Ishikawa (cell line): ENCODE data around the gene NPSR1.
A peak's percentile ranks its signal among the peaks of the same experiment; 100 is the strongest.

ENCODE experiments used
- CEBPB ChIP-seq: IDR thresholded peaks from 2 replicates; pipeline ENCODE4 v1.6.1; 2012
- CREB1 ChIP-seq: IDR thresholded peaks from 2 replicates; pipeline ENCODE4 v1.6.1; 2012; ENCODE audit warnings: low read depth
- EGR1 ChIP-seq: IDR thresholded peaks from 2 replicates; pipeline ENCODE4 v1.6.1; 2012
- EP300 ChIP-seq: IDR thresholded peaks from 2 replicates; pipeline ENCODE4 v1.6.1; 2012; ENCODE audit warnings: borderline replicate concordance
- MAX ChIP-seq: IDR thresholded peaks from 2 replicates; pipeline ENCODE4 v1.6.1; 2012
- NFIC ChIP-seq: IDR thresholded peaks from 2 replicates; pipeline ENCODE4 v1.6.1; 2012
- RAD21 ChIP-seq: IDR thresholded peaks from 2 replicates; pipeline ENCODE4 v1.6.1; 2012; ENCODE audit warnings: low read depth
- REST ChIP-seq: IDR thresholded peaks from 2 replicates; pipeline ENCODE4 v1.6.1; 2012; ENCODE audit warnings: low read depth, mild to moderate bottlenecking
- TAF1 ChIP-seq: IDR thresholded peaks from 2 replicates; pipeline ENCODE4 v1.6.1; 2012; ENCODE audit warnings: low read depth, mild to moderate bottlenecking
- TCF12 ChIP-seq: IDR thresholded peaks from 2 replicates; pipeline ENCODE4 v1.6.1; 2012; ENCODE audit warnings: low read depth
- TEAD4 ChIP-seq: IDR thresholded peaks from 2 replicates; pipeline ENCODE4 v1.6.1; 2012
- YY1 ChIP-seq: IDR thresholded peaks from 2 replicates; pipeline ENCODE4 v1.6.1; 2012; ENCODE audit warnings: low read depth
- ZBTB7A ChIP-seq: IDR thresholded peaks from 2 replicates; pipeline ENCODE4 v1.6.1; 2012; ENCODE audit warnings: low read depth

- TF ChIP-seq TEAD4 = no peak
- no peak for TF ChIP-seq REST
- TF ChIP-seq EGR1 = no peak
- no peak for TF ChIP-seq CREB1
- no peak for TF ChIP-seq TAF1
- TF ChIP-seq NFIC = no peak
- TF ChIP-seq EP300 = no peak
- TF ChIP-seq RAD21 = peak; percentile 86
- TF ChIP-seq CEBPB = no peak
- TF ChIP-seq ZBTB7A = no peak
- no peak for TF ChIP-seq TCF12
- no peak for TF ChIP-seq YY1
- TF ChIP-seq MAX = no peak
Observed at GRCh38 chr7:34675749-34676374, 17.8 kb downstream of the NPSR1 start.
